HG02840 (cell line): ENCODE measurements around the gene FBXO31.
"Not testable (repeated sequence)": the region's sequence is repeated elsewhere in the genome, so short reads cannot be mapped to it uniquely, and the experiment has no call there.

Experiments
- ATAC-seq: cut with Tn5 transposase; IDR thresholded peaks from one replicate; pipeline ENCODE4 v1.9.1; 2021; ENCODE audit warnings: mild to moderate bottlenecking, moderate library complexity, moderate number of reproducible peaks; ENCODE audit not compliant: unreplicated experiment, low FRiP score

The FBXO31 gene

DNA sequence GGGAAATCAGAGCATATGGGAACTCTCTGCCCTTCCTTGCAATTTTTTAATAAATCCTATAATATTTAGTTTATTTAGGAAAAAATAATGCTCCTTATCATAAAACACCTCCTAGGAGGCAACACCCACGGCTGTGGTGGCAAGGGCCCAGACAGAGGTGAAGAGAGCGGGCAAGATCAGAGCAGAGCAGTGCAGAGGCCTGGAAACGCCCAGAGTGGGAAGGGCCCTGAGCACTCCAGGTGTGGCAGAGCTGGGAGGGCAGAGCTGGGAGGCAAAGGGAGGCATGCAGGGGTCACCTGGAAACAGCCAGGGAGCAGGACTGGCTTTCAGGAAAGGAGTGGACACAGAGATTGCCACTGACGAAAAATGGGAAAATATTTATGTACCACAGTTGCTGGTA, 17.3 kb downstream of the FBXO31 start:
- ATAC-seq: no peak

DNA sequence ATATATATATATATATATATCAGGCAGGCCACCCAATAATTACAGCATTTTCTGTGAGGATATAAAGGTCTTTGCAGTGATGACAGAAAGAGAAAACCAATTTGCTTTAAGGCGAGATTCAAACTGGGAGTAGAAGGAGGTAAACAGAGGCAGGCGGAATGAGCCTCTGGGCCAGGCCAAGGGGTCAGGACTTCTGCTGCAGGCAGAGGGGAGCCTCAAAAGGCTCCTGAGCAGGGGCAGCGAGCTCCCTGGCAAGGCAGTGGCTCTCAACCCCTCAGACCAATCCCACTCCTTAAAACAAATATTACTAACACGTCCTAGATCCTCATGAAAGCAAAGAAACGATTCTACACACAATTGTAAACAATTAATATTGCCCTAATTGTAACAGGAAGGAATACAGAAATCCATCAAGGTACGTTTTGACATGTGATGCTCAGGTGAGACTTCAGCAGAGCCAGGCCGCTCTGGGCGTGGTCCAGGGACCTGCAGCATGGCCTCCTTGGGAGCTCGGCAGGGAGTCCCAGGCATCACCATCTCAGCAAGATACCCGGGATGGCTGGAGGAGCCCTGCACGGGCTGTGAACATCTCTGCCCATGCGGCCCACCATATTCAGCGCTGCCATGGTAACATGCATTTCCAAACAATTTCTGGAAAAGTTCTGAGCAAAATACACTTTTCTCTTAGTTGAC, 18.4 kb downstream of the FBXO31 start:
- no peak for ATAC-seq

GRCh38 chr16:87363771-87364455, 19.7 kb downstream of the FBXO31 start:
- no peak for ATAC-seq

DNA sequence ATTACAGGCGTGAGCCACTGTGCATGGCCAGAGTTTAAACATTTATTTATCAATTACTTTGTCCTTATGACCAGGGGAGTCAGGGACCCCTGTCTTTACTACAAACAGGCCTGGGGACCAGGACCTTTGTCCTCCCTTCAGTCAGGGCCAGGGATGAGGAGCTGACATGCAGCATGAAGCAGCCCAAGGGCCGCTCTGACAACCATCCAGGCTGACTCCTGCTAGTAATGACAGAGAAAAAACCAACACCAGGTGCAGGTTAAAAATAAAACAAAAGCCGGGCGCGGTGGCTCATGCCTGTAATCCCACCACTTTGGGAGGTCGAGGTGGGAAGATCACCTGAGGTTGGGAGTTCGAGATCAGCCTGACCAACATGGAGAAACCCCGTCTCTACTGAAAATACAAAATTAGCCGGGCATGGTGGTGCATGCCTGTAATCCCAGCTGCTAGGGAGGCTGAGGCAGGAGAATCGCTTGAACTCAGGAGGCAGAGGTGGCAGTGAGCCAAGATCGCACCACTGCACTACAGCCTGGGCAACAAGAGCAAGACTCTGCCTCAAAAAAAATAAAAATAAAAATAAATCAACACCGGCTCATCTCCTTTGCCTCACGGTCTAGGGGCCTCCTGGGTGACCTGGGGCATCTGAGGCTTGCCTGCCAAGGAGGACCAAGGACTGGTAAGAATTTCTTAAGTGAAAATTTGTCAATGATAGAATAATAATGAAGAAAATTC, 20.6 kb downstream of the FBXO31 start:
- not testable (repeated sequence) for ATAC-seq

DNA sequence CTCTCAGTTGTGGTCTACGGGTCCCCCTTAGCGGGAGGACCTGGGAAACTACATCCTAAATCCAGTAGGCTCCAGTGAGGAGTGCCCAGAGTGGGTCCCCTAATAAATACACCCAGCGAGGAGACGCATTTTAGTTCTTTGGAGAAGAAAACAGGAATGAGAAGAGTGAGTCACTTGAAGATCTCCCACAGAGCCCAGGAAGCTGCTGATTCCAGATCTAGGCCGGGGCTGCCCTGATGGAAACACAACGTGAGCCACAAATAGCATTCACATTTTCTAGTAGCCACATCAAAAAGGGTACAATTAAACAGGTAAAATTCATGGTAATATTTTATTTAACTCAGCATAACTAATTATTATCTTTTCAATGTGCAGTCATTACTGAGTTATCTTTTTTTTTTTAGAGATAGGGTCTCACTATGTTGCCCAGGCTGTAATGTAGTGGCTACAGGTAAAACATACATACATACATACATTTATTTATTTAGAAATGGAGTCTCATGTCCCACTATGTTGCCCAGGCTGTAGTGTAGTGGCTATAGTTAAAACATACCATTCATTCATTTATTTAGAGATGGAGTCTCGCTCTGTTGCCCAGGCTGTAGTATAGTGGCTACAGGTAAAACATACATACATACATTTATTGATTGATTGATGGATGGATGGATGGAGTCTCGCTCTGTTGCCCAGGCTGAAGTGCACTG, 21.5 kb downstream of the FBXO31 start:
- no peak for ATAC-seq

DNA sequence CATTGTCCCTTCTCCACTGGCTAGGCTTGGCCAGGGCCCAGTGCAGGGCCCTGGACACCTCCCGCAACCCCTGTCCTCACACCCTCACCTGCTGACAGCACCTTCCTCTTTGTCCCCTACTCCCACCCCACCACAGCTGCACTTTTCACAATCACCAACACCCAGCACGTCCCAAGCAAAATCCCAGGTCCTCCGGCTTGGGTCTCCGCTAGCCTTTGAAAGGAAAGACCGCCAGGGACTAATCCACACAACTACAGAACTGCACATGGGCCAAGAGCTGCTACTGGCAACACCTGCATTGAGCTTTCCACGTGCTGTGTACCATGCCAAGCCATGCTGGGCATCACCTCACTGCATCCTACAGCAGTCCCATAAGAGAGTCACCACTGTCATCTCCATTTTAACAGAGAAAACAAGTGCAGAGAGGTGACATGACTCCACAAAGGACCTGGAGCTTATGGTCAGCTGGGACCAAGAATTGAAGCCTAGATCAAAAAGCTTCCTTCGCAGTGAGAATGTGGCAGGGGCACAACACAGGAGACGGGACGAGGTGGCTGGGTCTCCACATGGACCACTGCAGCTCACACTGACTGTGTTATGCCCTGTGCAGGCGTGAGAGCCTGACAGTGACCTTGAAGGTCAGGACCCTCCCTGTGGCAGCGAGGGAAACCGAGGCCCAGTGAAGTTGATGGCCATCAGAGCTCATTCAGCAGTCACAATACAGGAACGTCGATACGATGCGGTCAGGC, 22.5 kb downstream of the FBXO31 start:
- ATAC-seq: no peak

DNA sequence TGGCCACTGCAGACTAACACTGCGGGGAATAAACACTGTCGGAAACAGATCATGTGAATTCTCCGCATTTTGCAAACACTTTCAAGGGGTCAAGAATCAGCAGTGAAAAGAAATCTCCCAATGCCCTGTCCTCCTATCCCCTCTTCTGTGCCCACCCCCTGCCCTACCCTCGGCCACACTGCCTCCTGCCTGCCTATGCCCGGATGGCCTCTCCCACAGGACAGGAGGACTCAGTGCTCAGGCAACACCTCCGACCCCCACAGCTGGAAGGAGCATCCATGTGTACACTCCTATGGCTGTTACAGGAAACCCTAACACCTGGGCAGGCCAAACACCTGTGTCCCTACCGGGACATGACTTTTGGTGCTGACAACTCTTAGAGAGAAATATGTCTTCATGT, 24.5 kb downstream of the FBXO31 start:
- ATAC-seq: no peak

DNA sequence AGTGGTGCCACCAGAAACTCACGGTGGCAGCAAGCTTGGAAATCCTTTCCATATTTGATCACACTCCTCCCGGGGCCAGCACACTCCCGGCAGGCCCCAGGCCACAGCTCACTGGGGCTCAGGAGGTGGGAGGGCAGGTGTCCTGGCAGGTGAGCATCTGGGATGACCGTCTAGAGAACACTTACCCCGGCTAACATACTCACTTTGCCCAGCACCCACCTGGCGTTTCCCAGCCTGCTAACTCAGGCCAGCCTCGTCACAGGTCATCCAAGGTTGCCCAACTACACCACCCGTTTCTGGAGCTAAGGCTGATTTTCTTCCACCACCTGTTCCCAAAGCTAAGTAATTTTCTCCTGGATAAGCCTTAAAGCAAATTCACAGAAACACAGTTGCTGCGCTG, 24.9 kb downstream of the FBXO31 start:
- ATAC-seq: no peak

- ATAC-seq: no peak
Measured at GRCh38 chr16:87358250-87358649, 25.3 kb downstream of the FBXO31 start.

- ATAC-seq: no peak
Measured at GRCh38 chr16:87356491-87356853, 27.1 kb downstream of the FBXO31 start.

GRCh38 chr16:87353613-87354012, 30.0 kb downstream of the FBXO31 start:
- ATAC-seq: no peak

GRCh38 chr16:87352818-87353217, 30.8 kb downstream of the FBXO31 start:
- no peak for ATAC-seq

DNA sequence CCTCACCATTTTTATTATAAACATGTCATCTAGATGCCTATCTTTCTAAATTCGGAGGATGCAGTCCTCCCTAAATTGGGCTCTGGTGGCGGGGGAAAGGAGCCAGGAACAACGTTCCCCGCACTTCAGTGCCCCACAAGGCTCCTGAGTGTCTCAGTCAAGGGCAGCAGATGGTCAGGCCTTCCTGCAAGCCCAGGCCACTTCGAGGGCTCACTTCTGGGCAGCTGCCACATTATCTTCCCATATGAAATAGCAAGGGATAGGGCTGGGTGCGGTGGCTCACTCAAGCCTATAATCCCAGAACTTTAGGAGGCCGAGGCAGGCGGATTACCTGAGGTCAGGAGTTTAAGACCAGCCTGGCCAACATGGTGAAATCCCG, 32.3 kb downstream of the FBXO31 start:
- ATAC-seq: no peak

GRCh38 chr16:87350681-87351319, 32.8 kb downstream of the FBXO31 start:
- ATAC-seq: no peak

DNA sequence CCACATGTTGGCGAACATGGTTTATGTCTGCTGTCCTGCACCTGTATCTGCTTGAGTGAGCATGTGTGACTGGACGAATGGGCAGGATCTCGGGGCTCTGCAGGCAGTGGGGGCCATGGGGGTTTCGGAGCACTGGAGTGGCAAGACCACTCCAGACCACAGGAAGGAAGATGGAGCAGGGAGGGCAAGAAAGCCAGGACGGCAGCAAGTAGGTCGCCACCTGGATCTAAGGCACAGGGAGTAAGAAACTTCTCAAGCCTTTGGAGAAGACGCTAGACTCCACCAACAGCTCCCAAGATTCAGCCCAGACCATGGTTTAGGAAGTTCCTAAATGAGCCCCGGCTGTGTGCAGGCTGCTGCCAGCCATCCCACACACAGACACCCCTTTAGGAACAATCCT, 33.5 kb downstream of the FBXO31 start:
- ATAC-seq: no peak

GRCh38 chr16:87348616-87349157, 34.9 kb downstream of the FBXO31 start:
- ATAC-seq: no peak

DNA sequence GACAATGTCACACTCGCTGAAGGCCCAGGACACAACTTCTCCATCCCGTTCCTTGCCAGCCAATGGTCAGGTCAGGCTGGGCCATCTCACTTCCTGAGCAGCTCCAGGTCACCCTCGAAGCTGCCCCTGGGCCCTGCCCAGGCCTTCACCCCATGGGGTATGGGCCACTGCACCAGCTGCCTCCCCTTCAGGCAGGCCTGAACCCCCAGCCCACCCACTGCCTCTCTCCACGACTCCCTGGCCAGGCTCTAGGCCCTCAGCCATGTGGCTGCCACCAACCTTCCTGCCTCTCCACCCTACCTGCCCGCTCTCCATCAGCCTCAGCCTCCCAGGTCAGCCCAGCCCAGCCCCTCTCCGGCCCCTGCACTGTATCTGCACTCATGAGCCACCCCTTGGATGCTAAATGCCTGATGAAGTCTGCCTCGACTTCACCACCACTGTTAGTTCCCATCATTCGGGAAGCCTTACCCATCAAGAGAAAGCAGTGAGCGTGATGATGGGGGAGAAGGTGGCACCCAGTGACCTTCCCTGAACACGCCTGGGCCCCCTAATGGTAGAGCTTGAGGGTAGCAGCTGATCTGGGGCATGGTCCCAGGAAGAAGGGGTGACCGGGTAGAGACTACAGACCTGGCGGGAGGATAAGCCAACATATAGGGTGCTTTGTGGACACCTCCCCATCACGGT, 35.5 kb downstream of the FBXO31 start:
- ATAC-seq: no peak

DNA sequence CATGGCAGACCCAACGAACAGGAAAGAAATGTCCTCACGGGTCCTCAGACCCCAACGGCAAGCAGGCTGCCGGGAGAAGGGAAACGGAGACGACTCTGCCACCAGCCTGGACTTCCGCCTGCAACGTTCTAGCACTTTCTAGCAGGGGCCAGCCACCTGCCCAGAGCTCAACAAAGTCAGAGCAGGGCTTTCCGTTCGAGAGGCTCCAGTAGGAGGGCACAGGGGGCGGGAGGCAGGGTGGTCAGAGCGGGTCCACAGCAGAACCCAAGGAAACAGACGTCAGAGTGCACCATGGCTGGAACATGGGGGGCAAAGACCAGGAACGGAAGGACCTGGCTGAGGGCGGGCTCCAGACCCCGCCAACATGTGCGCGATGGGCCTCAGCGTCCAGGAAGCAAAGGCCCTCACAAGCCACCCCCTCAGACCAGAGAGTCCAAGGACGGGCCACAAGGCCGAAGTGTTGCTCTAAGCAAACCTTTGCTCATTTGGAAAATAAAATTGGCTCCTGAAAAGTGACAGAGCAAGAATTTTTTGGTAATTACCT, 37.0 kb downstream of the FBXO31 start:
- ATAC-seq: no peak
